GM19043 (cell line): ENCODE measurements around the gene MCM10.
"Not testable (repeated sequence)": the region's sequence is repeated elsewhere in the genome, so short reads cannot be mapped to it uniquely, and the experiment has no call there.

Source experiments
- ATAC-seq: cut with Tn5 transposase; IDR thresholded peaks from one replicate; pipeline ENCODE4 v1.9.1; 2021; ENCODE audit warnings: low read depth; ENCODE audit not compliant: unreplicated experiment

The MCM10 gene

DNA sequence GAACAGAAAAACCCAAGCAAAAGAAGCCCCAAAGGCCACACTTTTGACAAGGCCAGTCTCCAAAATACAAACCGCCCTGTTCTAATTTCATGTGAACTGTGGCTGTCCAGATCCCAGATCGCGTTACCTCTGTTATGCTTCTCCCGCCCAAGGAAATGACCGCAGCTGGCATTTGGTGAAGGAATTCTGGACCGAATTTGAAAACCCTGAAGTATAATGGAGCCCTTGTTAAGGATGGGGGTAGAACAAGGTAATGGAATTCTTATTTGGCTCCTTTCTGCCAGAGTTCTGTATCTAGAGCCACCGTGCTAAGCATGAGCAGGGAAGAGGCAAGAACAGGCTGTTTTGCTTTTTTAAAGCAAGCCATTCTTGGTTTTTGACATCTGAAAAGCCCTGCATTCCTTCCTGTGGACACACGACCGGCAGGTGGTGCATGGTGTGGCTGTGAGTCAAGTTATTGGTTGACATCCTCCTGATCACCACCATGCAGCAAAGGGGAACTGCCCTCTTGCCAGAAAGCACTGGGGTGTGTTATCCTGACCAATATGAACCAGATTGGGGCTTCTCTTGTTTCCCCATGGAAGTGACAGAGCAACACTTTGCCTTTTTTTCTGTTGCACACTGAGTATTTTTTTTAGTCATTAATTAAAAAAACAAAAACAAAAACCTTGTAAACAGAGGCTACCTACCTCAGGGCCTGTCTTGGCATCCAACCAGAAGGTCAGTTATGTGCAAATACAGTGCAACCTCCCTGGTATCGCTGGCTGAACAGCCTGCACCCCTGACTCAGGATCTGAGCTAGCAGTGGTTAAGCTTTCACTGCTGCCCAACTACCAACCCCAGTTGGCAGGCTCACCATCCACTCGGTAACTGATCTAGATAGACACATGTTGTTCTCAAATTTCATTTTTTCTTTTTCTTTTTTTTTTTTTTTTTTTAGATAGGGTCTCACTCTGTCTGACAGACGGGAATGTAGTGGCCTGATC lies 58.6 kb downstream of the MCM10 start:
- ATAC-seq: peak; percentile 77

DNA sequence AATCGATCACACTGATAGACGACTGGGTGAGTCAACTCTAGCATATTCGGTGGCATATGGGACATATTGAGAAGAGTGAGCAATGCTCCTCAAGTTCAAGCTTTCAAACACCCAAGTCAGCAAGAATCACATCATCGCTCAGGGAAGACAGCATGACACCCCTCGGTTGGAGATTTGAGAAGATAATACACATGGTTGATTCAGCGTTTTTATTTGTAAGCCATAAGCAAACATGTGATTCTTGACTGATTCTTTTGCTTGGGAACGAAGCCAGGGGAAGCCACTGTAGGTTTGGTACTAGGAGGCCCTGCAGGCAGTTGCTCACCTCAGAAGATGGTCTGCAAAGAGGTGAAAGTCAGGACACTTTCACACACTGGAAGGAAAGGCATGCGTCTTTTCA lies 60.2 kb downstream of the MCM10 start:
- ATAC-seq: no peak

DNA sequence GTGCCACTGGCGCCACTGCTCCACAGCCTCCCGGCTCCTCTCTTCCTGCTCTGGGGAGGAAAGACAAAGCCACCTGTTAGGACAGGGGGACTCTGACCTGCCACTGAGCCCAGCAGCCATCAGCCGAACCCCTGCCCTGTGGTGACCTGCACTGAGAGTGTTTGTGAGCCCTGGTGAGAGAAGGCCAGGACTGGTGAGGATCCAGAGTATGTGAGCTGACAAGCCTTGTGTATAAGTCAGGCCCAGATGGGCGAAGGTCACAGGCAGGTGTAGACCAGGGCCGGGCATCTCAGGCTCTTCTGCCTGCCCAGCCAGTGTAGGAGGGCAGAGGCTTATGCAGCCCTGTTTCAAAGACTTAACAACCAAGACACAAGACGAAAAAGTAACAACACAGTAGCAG lies 60.8 kb downstream of the MCM10 start:
- ATAC-seq: no peak

DNA sequence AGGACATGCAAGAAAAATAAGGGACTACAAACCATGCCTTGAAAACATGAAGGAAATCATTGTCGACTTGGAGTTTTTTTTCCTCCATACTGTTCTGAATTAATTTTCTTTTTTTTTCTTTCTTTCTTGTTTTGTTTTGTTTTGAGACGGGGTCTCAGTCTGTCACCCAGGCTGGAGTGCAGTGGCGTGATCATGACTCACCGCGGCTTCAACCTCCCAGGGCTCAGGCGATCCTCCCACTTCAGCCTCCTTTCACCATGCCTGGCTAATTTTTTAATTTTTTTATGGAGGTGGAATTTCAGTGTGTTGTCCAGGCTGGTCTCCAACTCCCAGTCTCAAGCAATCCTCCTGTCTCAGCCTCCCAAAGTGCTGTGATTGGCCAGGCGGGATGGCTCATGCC lies 61.2 kb downstream of the MCM10 start:
- no peak for ATAC-seq

DNA sequence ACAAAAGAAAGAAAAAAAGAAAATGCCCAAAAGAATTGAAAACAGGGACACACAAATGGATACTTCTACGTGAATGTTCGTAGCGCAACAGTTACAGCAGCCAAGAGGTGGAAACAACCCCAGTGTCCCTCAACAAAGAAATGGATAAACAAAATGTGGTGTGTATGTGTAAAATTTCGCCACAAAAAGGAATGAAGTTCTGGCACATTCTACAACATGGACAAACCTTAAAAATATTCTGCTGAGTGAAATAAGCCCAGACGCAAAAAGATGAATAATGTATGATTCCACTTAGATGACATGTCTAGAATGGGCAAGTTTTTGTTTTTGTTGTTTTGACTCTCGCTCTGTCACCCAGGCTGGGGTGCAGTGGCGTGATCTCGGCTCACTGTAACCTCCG lies 61.9 kb downstream of the MCM10 start:
- ATAC-seq: no peak

DNA sequence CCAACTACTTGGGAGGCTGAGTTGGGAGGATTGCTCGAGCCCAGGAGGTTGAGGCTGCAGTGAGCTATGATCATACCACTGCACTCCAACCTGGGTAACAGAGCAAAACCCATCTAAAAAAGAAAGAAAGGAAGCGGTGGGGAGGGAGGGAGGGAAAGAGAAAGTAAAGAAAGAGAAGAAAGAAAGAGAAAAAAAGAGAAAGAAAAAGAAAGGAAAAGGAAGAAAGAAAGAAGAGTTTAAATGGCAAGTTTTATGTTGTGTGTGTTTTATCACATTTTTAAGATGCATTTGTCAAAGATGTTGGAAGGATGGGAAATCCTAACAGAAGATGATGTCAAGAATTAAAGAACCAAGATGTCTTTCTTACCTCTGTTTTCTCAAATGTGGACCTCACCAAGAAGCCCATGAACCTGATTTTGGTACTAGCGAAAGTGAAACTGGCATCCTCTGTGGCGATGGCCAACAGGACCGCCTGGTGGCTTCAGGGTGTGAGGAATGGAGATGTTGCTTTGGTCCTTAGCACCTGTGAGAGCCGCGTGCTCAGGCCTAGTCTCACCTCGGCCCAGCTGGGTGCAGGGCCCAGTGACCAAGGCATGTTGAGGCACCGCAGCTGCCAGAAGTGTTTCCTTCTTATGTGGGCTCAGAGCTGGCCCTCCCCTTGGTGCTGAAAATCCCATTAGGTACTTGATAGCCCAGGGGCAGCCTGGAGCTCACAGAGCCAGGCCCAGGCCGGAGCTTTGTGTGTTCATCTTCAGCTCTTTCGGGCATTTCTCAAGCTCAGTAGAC lies 63.0 kb downstream of the MCM10 start:
- no peak for ATAC-seq

DNA sequence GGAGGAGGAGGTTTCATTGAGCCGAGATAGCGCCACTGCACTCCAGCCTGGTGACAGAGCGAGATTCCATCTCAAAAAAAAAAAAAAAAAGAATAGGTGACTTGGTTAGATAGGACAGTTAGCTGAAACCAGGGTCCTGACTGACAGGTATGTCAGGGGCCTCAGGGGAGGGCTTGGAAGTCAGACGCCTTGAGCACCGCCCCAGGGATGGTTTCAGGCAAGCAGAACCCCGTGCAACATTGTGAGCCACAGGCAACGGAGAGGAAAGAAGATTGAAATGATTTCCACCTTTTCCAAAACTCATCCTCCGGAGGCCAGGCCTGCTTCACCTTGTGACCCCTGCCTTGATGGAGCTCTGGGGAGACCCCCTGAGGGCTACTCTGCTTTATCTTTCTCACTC lies 64.2 kb downstream of the MCM10 start:
- no peak for ATAC-seq

DNA sequence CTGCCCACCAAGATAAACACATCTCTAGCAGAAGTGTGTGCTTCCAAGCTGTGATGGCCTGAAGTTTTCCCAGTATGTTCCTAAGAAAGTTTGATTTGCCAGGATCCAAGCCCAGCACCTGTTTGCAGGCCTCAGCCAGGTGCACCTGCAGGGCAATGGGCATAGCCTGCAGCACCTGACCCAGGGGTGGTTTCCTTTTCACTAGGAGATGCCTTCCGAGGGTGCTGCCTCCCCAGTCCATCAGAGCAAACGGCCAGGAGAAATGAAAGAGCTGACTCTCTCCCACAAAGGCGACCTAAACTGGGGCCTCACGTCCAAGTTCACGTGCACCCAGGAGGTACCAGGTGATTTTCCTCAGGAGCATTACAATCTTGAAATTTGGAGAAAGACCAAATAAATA lies 65.7 kb downstream of the MCM10 start:
- ATAC-seq: no peak

DNA sequence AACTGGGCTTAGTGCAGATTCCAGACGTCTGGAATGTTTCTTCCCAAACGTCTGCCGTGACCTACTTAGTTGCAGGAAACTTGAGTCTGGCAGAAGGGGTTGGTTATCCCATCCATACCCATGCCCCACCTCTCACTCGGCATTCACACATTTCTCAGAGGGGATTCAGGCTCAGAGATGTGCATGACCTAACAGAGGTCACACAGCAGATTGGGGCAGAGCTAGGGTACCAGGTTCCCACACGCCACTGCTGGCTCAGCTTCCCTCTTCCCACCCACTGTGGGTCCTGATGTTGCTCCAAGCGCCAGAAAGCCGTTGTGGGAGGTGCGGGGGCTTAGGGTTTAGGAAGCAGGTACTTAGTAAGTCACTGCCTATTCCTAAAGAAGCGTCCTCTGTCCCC lies 69.8 kb downstream of the MCM10 start:
- ATAC-seq: no peak

DNA sequence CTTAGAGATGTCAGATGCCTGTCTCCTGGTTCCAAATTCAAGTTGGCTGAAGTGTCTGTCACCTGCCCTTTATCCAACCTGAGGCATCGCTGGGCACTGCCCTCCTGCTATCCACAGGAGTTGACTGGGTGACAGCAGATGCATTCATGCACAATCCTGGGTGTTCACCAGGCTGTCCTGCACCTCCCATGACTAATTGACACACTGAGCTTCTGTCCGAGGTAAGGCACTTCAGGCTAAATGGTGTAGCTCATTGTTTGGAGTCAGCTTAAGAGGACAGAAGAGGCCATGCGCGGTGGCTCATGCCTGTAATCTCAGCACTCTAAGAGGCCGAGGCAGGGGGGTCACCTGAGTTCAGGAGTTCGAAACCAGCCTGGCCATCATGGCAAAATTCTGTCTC lies 70.5 kb downstream of the MCM10 start:
- no peak for ATAC-seq

DNA sequence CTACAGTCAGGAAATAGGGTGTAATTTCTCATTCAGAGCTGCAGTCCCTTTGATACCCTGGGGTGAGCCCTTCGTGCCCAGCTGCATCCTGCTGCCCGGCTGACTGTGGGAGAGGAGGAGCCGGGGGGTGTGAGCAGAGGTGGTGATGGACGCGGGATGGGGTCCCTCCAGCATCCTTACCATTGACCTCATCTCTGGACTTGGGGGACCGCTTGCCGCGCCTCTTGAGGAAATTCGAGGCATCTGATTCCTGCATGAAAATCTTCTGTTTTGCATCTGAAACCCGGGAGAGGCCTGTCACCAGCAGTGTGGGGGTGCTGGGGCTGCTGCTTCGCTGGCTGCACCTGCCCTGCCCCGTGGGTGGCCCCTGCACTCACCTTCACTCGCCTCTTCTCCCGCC lies 72.0 kb downstream of the MCM10 start:
- no peak for ATAC-seq

DNA sequence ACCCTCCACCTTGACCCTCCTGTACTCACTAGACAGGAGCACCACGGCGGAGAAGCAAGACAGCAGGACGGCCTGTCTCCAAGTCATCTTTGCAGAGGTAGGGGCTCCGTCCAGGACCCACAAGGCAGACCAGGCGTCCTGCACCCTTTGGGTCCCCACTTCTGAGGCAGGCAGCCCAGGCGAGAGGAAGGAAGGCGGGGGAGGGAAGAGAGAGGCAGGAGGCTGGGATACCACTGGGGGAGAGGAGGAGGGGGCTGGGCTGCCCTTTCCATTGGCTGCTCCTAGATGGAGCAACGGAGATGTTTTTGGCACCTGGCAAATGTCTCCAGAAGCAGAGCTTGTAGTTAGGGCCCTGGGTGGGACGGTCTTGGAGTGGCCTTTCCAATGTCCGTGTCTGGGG lies 72.8 kb downstream of the MCM10 start, which contains the start of gene UCMA:
Gene UCMA (minus strand): TSS at position 203 of the 400 bp plus-strand sequence. CDS start 116 bp downstream, at position 87.
- no peak for ATAC-seq

DNA sequence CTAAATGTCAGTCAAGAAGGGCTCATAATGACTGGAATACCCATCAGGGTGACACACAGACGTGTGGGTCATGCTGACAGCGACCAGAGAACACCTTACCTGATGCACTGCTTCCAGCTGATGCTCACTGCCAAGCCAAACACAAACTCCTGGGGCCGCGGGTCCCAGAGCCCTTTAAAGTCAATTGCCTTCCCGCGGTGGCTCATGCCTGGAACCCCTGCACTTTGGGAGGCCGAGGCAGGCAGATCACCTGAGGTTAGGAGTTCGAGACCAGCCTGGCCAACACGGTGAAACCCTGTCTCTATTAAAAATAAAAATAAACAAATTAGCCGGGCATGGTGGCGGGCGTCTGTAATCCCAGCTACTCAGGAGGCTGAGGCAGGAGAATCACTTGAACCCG lies 73.4 kb downstream of the MCM10 start:
- not testable (repeated sequence) for ATAC-seq

DNA sequence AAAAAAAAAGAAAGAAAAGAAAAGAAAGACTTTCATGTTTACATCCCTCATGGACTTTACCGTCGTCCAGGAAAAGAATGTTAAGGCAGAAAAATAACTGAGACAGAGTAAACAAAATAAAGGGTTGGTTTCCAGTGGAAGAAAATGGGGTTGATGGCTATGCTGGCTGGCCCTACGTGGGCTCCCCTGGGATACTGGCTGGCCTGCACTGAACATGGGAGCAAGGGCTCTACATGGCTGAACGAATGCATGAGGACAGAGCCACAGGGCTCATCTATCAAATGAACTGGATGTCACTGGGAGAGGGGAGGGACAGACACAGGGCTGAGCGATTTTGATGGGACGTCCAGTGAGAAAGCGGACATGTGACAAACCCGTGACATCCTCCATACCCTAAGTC lies 75.3 kb downstream of the MCM10 start:
- no peak for ATAC-seq

DNA sequence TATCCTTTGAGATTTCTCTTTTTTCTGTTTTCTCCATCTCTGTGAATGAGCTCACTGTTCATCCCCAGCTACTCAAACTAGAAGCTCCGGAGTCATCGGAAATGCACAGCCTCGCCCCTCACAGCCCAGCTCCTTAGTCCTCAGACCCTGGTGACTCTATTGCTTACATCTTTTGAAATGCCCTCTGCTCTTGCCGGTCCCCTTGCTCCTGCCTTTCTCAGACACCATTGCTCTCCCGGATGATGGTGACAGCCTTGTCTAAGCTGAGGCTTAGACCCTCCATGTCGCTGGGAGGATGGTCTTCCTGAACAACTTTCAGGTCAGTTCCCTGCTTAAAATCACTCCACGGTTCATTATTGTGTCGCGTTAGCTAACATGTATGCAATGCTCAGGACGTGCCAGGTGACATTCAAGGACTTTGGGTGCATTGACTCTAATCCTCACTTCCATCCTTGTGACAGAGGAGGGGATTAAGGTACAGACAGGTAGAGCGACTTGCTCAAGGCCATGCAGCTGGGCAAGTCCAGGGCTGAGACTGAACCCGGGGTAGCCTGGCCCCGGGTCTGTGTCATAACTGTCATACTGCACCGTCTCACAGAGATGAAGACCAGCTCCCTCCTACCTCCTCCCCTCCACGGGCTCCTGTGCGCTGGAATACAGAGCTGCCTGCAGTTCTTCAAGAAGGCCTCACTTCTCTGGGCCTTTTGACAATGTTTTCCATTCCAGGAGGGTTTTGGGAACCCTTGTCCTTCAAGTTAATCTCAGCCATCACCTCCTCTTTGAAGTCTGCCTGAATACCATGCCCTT lies 77.1 kb downstream of the MCM10 start:
- no peak for ATAC-seq

DNA sequence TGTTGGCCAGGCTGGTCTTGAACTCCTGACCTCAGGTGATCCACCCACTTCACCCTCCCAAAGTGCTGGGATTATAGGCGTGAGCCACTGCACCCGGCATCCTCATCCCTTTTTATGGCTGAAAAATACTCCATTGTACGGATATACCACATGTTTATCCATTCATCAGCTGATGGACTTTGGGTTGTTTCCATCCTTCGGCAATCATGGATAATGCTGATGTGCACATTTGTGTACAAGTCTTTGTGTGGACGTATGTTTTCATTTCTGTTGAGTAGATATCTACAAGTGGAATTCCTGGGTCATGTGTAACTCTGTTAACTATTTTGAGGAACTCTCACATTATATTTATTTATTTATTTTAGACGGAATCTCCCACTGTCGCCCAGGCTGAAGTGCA lies 78.6 kb downstream of the MCM10 start:
- ATAC-seq: no peak

DNA sequence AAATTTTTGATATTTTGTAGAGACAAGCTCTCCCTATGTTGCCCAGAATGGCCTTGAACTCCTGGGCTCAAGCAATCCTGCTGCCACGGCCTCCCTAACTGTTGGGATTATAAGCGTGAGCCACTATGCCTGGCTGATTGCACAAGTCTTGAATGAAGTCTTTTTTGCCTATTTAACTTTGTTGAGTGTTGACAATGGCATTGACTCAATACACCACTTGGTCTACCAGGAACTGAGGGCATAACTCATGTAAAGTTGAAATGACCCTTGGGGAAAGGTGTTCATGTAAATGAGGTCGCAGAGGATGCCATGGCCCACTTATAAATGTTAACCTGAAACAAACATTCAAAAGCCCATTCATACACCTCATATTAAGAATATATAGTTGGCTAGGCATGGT lies 80.3 kb downstream of the MCM10 start:
- no peak for ATAC-seq

DNA sequence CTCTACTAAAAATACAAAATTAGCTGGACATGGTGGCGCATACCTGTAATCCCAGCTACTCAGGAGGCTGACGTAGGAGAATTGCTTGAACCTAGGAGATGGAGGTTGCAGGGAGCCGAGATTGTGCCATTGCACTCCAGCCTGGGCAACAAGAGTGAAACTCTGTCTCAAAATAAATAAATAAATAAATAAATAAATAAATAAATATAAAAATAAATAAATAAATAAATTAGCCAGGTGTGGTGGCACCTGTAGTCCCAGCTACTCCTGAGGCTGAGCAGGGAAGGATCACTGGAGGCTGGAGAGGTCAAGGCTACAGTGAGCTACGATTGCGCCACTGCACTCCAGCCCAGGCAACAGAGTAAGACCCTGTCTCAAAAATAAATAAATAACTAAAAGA lies 80.9 kb downstream of the MCM10 start:
- ATAC-seq: not testable (repeated sequence)

DNA sequence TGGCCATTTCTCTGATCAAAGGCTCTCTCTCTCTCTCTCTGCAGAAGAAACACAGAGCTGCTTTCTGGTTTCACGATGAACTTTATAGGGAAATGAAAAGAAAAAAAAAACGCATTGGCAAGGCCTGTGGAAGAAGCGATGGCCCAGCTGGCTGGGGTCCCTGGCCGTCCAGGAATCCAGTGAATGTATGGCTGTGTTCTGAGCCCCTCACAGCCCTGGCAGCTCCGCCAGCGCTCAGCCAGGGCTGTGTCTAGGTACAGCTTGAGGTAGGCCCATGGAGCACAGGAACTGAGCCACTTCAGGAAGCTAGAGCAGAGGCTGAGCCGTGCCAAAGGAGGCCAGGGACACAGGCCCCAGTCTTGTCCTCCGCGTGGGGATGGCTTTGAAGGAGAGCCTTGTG lies 85.9 kb downstream of the MCM10 start:
- ATAC-seq: no peak

DNA sequence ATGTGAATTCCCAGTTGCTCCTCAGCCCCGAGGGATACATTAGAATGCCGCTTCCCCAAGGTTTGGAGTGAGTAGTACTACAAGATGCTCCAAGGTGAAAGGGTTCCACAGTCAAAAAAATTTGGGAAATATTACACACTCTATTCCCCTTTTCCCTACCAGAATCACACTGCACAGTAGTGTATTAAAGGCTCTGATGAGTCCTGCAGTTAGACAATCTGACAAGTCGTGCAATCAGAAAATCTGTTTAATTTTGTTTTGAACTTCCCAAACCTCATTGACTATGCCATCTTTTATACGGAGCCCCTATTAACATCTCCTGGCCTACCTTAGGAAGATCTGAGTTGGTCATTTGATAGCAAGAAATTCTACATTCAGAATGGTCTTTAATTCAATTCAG lies 86.4 kb downstream of the MCM10 start:
- ATAC-seq: no peak

DNA sequence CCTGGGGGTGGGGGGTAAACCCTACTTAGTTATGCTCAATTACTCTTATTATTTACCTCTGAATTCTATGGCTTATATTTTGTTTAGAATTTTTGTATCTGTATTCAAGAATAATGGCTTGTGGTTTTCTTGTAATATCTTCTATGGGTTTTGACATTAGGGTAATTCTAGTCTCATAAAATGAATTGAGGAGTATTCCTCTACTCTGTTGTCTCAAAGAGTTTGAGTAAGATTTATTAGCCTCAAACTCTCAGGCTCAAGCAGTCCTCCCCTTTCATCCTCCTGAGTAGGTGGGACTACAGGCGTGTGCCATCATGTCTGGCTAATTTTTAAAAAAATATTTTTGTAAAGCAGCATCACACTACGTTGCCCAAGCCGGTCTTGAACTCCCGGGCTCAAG lies 92.4 kb downstream of the MCM10 start:
- ATAC-seq: no peak
